Measurements from ENCODE around the gene ADO.

ADO gene

GRCh38 chr10:62853710-62854109, 49.2 kb downstream of the ADO start:
- Mint-ChIP-seq H3K27me3 (ENCODE audit: low read depth, poor library complexity) (no peaks in the 10 kb centered on the region), H3K4me1 (peaks cover 6% of the 10 kb centered on the region), H3K36me3 (ENCODE audit: low read depth) (no peaks in the 10 kb centered on the region), H3K4me3 (no peak overlapping the region), H3K27ac (no peak overlapping the region), H3K9me3 (peaks cover 6% of the 10 kb centered on the region)
- no peak for DNase-seq
- TF ChIP-seq CTCF (IDR thresholded peaks at IDR 0.05): no peak

- no peak for TF ChIP-seq CTCF (IDR thresholded peaks at IDR 0.05)
- H3K27ac Mint-ChIP-seq: no peak overlapping the region
- no peaks in the 10 kb centered on the region for H3K9me3 Mint-ChIP-seq
- no peaks in the 10 kb centered on the region for H3K36me3 Mint-ChIP-seq (ENCODE audit: low read depth)
- no peak overlapping the region for H3K4me3 Mint-ChIP-seq
- no peak for DNase-seq
- peaks cover 17% of the 10 kb centered on the region for H3K4me1 Mint-ChIP-seq
- no peaks in the 10 kb centered on the region for H3K27me3 Mint-ChIP-seq (ENCODE audit: low read depth, poor library complexity)
These were observed 51.5 kb downstream of the ADO start for GRCh38 chr10:62856021-62856420.

Measured in nephron progenitor cell (in vitro differentiated cells).